ENCODE measurements around the gene PLXNA4.

Gene PLXNA4

GRCh38 chr7:132091706-132092105, 484.6 kb downstream of the PLXNA4 start:
- intact Hi-C loops (cut with DNase I), result no loop called here
- no peak for DNase-seq

GRCh38 chr7:132090444-132090843, 485.8 kb downstream of the PLXNA4 start:
- no peak for DNase-seq
- intact Hi-C loops (cut with DNase I), result no loop called here

- no peak for DNase-seq
- intact Hi-C loops (cut with DNase I), result no loop called here
These were observed 486.9 kb downstream of the PLXNA4 start for GRCh38 chr7:132089356-132089755.

- DNase-seq, result no peak
- intact Hi-C loops (cut with DNase I), result no loop called here
These were observed 488.8 kb downstream of the PLXNA4 start for GRCh38 chr7:132087421-132087820.

- intact Hi-C loops (cut with DNase I), result no loop called here
These were observed 491.4 kb downstream of the PLXNA4 start for GRCh38 chr7:132084776-132085388.

GRCh38 chr7:132083537-132084123, 492.6 kb downstream of the PLXNA4 start:
- intact Hi-C loops (cut with DNase I), result no loop called here
- DNase-seq, result no peak

More at GRCh38 chr7:132084776-132085388, 491.4 kb downstream of the PLXNA4 start:
- no peak for DNase-seq

GRCh38 chr7:132083126-132083525, 493.1 kb downstream of the PLXNA4 start:
- no peak for DNase-seq
- intact Hi-C loops (cut with DNase I), result no loop called here

GRCh38 chr7:132082394-132082793, 493.9 kb downstream of the PLXNA4 start:
- intact Hi-C loops (cut with DNase I), result no loop called here

GRCh38 chr7:132081686-132082085, 494.6 kb downstream of the PLXNA4 start:
- intact Hi-C loops (cut with DNase I), result no loop called here
- no peak for DNase-seq

More at GRCh38 chr7:132082394-132082793, 493.9 kb downstream of the PLXNA4 start:
- no peak for DNase-seq

- DNase-seq, result peak in 1 of 42 donors; percentile 13
- intact Hi-C loops (cut with DNase I), result no loop called here
These were observed 495.2 kb downstream of the PLXNA4 start for GRCh38 chr7:132080967-132081668.

- intact Hi-C loops (cut with DNase I), result no loop called here
- no peak for DNase-seq
These were observed 495.8 kb downstream of the PLXNA4 start for GRCh38 chr7:132080467-132080866.

GRCh38 chr7:132078891-132079735, 497.2 kb downstream of the PLXNA4 start:
- DNase-seq, result no peak
- intact Hi-C loops (cut with DNase I), result no loop called here

- DNase-seq, result no peak
- intact Hi-C loops (cut with DNase I), result no loop called here
These were observed 498.1 kb downstream of the PLXNA4 start for GRCh38 chr7:132077971-132078685.

GRCh38 chr7:132076301-132077035, 499.8 kb downstream of the PLXNA4 start:
- DNase-seq, result peak in 34 of 42 donors; percentile 9 to 80 (median 46)
- intact Hi-C loops (cut with DNase I), result no loop called here

GRCh38 chr7:132075515-132075914, 500.8 kb downstream of the PLXNA4 start:
- DNase-seq, result peak; percentile 17 to 85 (median 60)
- intact Hi-C loops (cut with DNase I), result no loop called here

- DNase-seq, result peak in 3 of 42 donors; percentile 14 to 40 (median 19)
- intact Hi-C loops (cut with DNase I), result no loop called here
These were observed 502.2 kb downstream of the PLXNA4 start for GRCh38 chr7:132073920-132074589.
